NCI-H82 treated with DMSO at 0.1 percent for 48 hours (cell line): ENCODE measurements around the gene PTPRJ.

Experiments
- DNase-seq: peaks from one replicate; lab custom pipeline; 2025; ENCODE audit not compliant: unreplicated experiment; lab: John Stamatoyannopoulos, UW

PTPRJ gene

GRCh38 chr11:47992959-47993820 lies 12.8 kb downstream of the PTPRJ start:
- DNase-seq, result no peak

- DNase-seq, result no peak
Measured at GRCh38 chr11:47994417-47994816, 14.1 kb downstream of the PTPRJ start.

GRCh38 chr11:47995360-47995769 lies 15.0 kb downstream of the PTPRJ start:
- DNase-seq, result no peak

GRCh38 chr11:47997063-47998053 lies 17.0 kb downstream of the PTPRJ start:
- no peak for DNase-seq

GRCh38 chr11:47998345-47998732 lies 18.0 kb downstream of the PTPRJ start:
- DNase-seq, result no peak

GRCh38 chr11:47998733-47999359 lies 18.5 kb downstream of the PTPRJ start:
- DNase-seq, result peak; percentile 9

- DNase-seq, result no peak
Measured at GRCh38 chr11:48000432-48000831, 20.1 kb downstream of the PTPRJ start.

- DNase-seq, result no peak
Measured at GRCh38 chr11:48001438-48002021, 21.2 kb downstream of the PTPRJ start.

- DNase-seq, result no peak
Measured at GRCh38 chr11:48002561-48002960, 22.2 kb downstream of the PTPRJ start.

- no peak for DNase-seq
Measured at GRCh38 chr11:48003926-48004325, 23.6 kb downstream of the PTPRJ start.

- no peak for DNase-seq
Measured at GRCh38 chr11:48004456-48004855, 24.1 kb downstream of the PTPRJ start.

- DNase-seq, result no peak
Measured at GRCh38 chr11:48005136-48005535, 24.8 kb downstream of the PTPRJ start.

- no peak for DNase-seq
Measured at GRCh38 chr11:48005831-48006270, 25.5 kb downstream of the PTPRJ start.

- no peak for DNase-seq
Measured at GRCh38 chr11:48006301-48006992, 26.1 kb downstream of the PTPRJ start.

GRCh38 chr11:48007677-48008076 lies 27.3 kb downstream of the PTPRJ start:
- DNase-seq, result no peak

GRCh38 chr11:48008951-48009270 lies 28.6 kb downstream of the PTPRJ start:
- no peak for DNase-seq

- DNase-seq, result no peak
Measured at GRCh38 chr11:48011102-48011797, 30.9 kb downstream of the PTPRJ start.

- DNase-seq, result no peak
Measured at GRCh38 chr11:48011798-48012391, 31.5 kb downstream of the PTPRJ start.

GRCh38 chr11:48013269-48013901 lies 33.0 kb downstream of the PTPRJ start:
- DNase-seq, result no peak
